HG02870 (cell line): ENCODE results near the gene OVAAL.
A peak's percentile ranks its signal among the peaks of the same experiment; 100 is the strongest.

Experiments
- ATAC-seq: cut with Tn5 transposase; IDR thresholded peaks from one replicate; pipeline ENCODE4 v1.9.1; 2021; ENCODE audit warnings: mild to moderate bottlenecking, moderate library complexity; ENCODE audit not compliant: unreplicated experiment

Gene OVAAL

GRCh38 chr1:180558664-180559063 lies at the start of gene OVAAL:
Gene OVAAL (plus strand): TSS chr1:180558964.
- no peak for ATAC-seq

- no peak for ATAC-seq
Measured at GRCh38 chr1:180510882-180511281, 47.9 kb upstream of the OVAAL start.

GRCh38 chr1:180513531-180513930 lies 45.2 kb upstream of the OVAAL start:
- ATAC-seq, result no peak

GRCh38 chr1:180515364-180515763 lies 43.4 kb upstream of the OVAAL start:
- ATAC-seq, result no peak

GRCh38 chr1:180515857-180516388 lies 42.8 kb upstream of the OVAAL start:
- ATAC-seq, result peak; percentile 98

GRCh38 chr1:180519846-180520245 lies 38.9 kb upstream of the OVAAL start:
- ATAC-seq, result no peak

- ATAC-seq, result no peak
Measured at GRCh38 chr1:180521474-180522212, 37.1 kb upstream of the OVAAL start.

- ATAC-seq, result no peak
Measured at GRCh38 chr1:180522213-180522515, 36.6 kb upstream of the OVAAL start.

GRCh38 chr1:180524160-180524914 lies 34.4 kb upstream of the OVAAL start:
- ATAC-seq, result no peak

GRCh38 chr1:180524915-180525714 lies 33.6 kb upstream of the OVAAL start:
- ATAC-seq, result no peak

GRCh38 chr1:180525715-180526039 lies 33.1 kb upstream of the OVAAL start:
- no peak for ATAC-seq

- no peak for ATAC-seq
Measured at GRCh38 chr1:180527101-180527669, 31.6 kb upstream of the OVAAL start.

- no peak for ATAC-seq
Measured at GRCh38 chr1:180528868-180529470, 29.8 kb upstream of the OVAAL start.

- no peak for ATAC-seq
Measured at GRCh38 chr1:180530501-180530900, 28.3 kb upstream of the OVAAL start.

GRCh38 chr1:180532854-180533253 lies 25.9 kb upstream of the OVAAL start:
- ATAC-seq, result no peak

- ATAC-seq, result peak; percentile 73
Measured at GRCh38 chr1:180533266-180533987, 25.3 kb upstream of the OVAAL start.

- ATAC-seq, result no peak
Measured at GRCh38 chr1:180534214-180534613, 24.6 kb upstream of the OVAAL start.

- no peak for ATAC-seq
Measured at GRCh38 chr1:180535418-180535999, 23.3 kb upstream of the OVAAL start.

GRCh38 chr1:180536821-180537372 lies 21.9 kb upstream of the OVAAL start:
- ATAC-seq, result no peak

GRCh38 chr1:180539136-180539535 lies 19.6 kb upstream of the OVAAL start:
- ATAC-seq, result no peak
